GM23248 (cell line): ENCODE measurements around the gene LIPJ. TPM values are rescaled to one million over a fixed set of nuclear protein-coding genes. Genes with fewer than 3 reads are reported as not detected.

Experiments
- DNase-seq: peaks from one replicate; pipeline ENCODE4 v3.0.0-alpha.2; 2015
- H2AFZ ChIP-seq: fragments of 200-600 bp; sonication (generic); 2 replicates; pipeline ENCODE4 v1.6.1; 2016; ENCODE audit warnings: antibody characterized with exemption
- H3F3A ChIP-seq: fragments of 200-600 bp; sonication (generic); 2 replicates; pipeline ENCODE4 v1.6.1; 2016; ENCODE audit warnings: mild to moderate bottlenecking, antibody characterized with exemption, mixed run types; ENCODE audit not compliant: insufficient read depth
- H3K27ac ChIP-seq: fragments of 200-600 bp; sonication (generic); 2 replicates; pipeline ENCODE4 v1.5.1; 2016; ENCODE audit warnings: mild to moderate bottlenecking
- H3K27me3 ChIP-seq: fragments of 200-600 bp; sonication (generic); replicated peaks from 2 replicates; pipeline ENCODE4 v1.6.1; 2016; ENCODE audit warnings: mild to moderate bottlenecking; ENCODE audit not compliant: insufficient read depth
- H3K36me3 ChIP-seq: fragments of 200-600 bp; sonication (generic); 2 replicates; pipeline ENCODE4 v1.6.1; 2016; ENCODE audit warnings: low read depth, mild to moderate bottlenecking
- H3K4me1 ChIP-seq: fragments of 200-600 bp; sonication (generic); 2 replicates; pipeline ENCODE4 v1.6.1; 2016; ENCODE audit warnings: mild to moderate bottlenecking; ENCODE audit not compliant: insufficient read depth
- H3K4me2 ChIP-seq: fragments of 200-600 bp; sonication (generic); one replicate; pipeline ENCODE4 v1.6.1; 2016; ENCODE audit warnings: mild to moderate bottlenecking; ENCODE audit not compliant: unreplicated experiment
- H3K4me3 ChIP-seq: fragments of 200-600 bp; sonication (generic); 2 replicates; pipeline ENCODE4 v1.5.1; 2016; ENCODE audit warnings: mild to moderate bottlenecking
- H3K79me2 ChIP-seq: fragments of 200-600 bp; sonication (generic); 2 replicates; pipeline ENCODE4 v1.6.1; 2016; ENCODE audit warnings: mild to moderate bottlenecking; ENCODE audit not compliant: insufficient read depth
- H3K9ac ChIP-seq: fragments of 200-600 bp; sonication (generic); 2 replicates; pipeline ENCODE4 v1.6.1; 2016; ENCODE audit warnings: mild to moderate bottlenecking
- H3K9me2 ChIP-seq: fragments of 200-600 bp; sonication (generic); 2 replicates; pipeline ENCODE4 v1.6.1; 2016; ENCODE audit warnings: mixed run types, mild to moderate bottlenecking, moderate library complexity; ENCODE audit not compliant: insufficient read depth
- H3K9me3 ChIP-seq: fragments of 200-600 bp; sonication (generic); one replicate; pipeline ENCODE4 v1.6.1; 2017; ENCODE audit warnings: low read depth
- H4K20me1 ChIP-seq: fragments of 200-600 bp; sonication (generic); 2 replicates; pipeline ENCODE4 v1.6.0; 2016; ENCODE audit not compliant: insufficient read depth
- EZH2 ChIP-seq: fragments of 200-600 bp; sonication (generic); IDR thresholded peaks from 2 replicates; pipeline ENCODE4 v1.6.1; 2018; ENCODE audit warnings: antibody characterized with exemption, mild to moderate bottlenecking; ENCODE audit not compliant: insufficient read depth, poor library complexity, severe bottlenecking
- EZH2phosphoT487 ChIP-seq: fragments of 200-600 bp; sonication (generic); IDR thresholded peaks from 2 replicates; pipeline ENCODE4 v1.6.1; 2018; ENCODE audit warnings: antibody characterized with exemption, moderate library complexity, mild to moderate bottlenecking, low read depth; ENCODE audit not compliant: insufficient read depth
- WGBS, 2 experiments: methylation state at CpG; one replicate each; pipeline ENCODE4 v1.1.6; 2015 to 2017; ENCODE audit warnings: low lambda C conversion rate in 2 of 2, low coverage in 1 of 2; ENCODE audit errors: missing lambda C conversion rate in 2 of 2; 5-methylcytosine and 5-hydroxymethylcytosine counted together
- in situ Hi-C: fragments of 300-500 bp; cut with MboI; formaldehyde crosslinking; loops from 2 replicates; pipeline ENCODE4 v1.15.0; 2020
- polyA plus RNA-seq: library from polyadenylated mRNA; unstranded; fragments of >200 nt; fragmentation: Nextera tagmentation; extraction: Ambion mirVana; gene quantifications from 2 replicates; pipeline ENCODE4 v1.2.1, GENCODE V29; 2016
- total RNA-seq: library from RNA; depleted of rRNA; stranded (reverse); fragments of >200 nt; shearing (Covaris generic); gene quantifications from 2 replicates; pipeline ENCODE4 v1.2.3, GENCODE V29; 2014

The LIPJ gene
- total and polyA plus RNA-seq, 2 experiments from 2014 or later: 0.18 TPM; not detected in 1

GRCh38 chr10:88557256-88557655 lies 29.3 kb upstream of the LIPJ start:
- Histone ChIP-seq H3K9me2 (no peaks in the 10 kb centered on the region), H3K4me3 (no peak overlapping the region), H3K4me2 (peak overlapping the region; percentile 43), H3K9ac (no peak overlapping the region), H3F3A (peaks cover 6% of the 10 kb centered on the region; the same call in 1 of the 2 replicates), H3K9me3 (no peaks in the 10 kb centered on the region), H3K4me1 (peaks cover 13% of the 10 kb centered on the region), H3K36me3 (no peaks in the 10 kb centered on the region), H2AFZ (no peak overlapping the region), H4K20me1 (no peaks in the 10 kb centered on the region), H3K79me2 (no peaks in the 10 kb centered on the region), H3K27ac (no peak overlapping the region), H3K27me3 (no peaks in the 10 kb centered on the region)
- TF ChIP-seq EZH2phosphoT487 (no peak), EZH2 (no peak)
- in situ Hi-C loops: loop anchor here (10.0 kb wide), 1 partner anchor 702 kb away; no protein-coding TSS in a partner anchor
- WGBS, 2 experiments: 91 to 96% methylated on average over 1 of the region's 1 CpG
- DNase-seq: no peak

DNA sequence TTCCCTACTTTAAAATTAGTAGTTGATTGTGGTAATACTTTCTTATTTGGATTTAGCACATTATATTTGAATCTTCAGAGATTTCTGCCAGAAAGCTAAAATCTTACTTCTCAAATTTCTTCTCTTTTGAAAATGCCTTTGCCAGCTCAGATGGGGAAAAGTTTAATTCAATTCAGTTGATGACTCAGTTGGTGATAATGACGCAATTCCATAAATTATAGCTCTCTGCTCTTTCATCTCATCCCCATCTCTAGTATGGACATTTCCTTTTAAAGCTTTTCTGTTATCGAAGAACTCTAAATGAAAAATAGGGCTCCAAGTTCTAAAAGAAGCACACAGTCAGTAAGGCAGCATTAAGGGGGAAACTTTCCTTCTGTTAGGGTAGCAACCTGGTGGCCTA lies 28.9 kb upstream of the LIPJ start:
- no peaks in the 10 kb centered on the region for H3K9me2 ChIP-seq
- H4K20me1 ChIP-seq: no peaks in the 10 kb centered on the region
- H3K4me2 ChIP-seq: peak overlapping the region; percentile 43
- no peak overlapping the region for H3K9ac ChIP-seq
- no peak overlapping the region for H3K27ac ChIP-seq
- H3K36me3 ChIP-seq: no peaks in the 10 kb centered on the region
- peak; percentile 68 for DNase-seq
- in situ Hi-C loops: loop anchor here (10.0 kb wide), 1 partner anchor 703 kb away; no protein-coding TSS in a partner anchor
- TF ChIP-seq EZH2 (no peak), EZH2phosphoT487 (no peak)
- peaks cover 13% of the 10 kb centered on the region for H3K4me1 ChIP-seq
- H3F3A ChIP-seq: peaks cover 6% of the 10 kb centered on the region; the same call in 1 of the 2 replicates
- H3K27me3 ChIP-seq: no peaks in the 10 kb centered on the region
- no peaks in the 10 kb centered on the region for H3K79me2 ChIP-seq
- H3K4me3 ChIP-seq: no peak overlapping the region
- no peaks in the 10 kb centered on the region for H3K9me3 ChIP-seq
- H2AFZ ChIP-seq: no peak overlapping the region
- 5 to 12% methylated on average over 2 of the region's 2 CpGs for WGBS, 2 experiments

DNA sequence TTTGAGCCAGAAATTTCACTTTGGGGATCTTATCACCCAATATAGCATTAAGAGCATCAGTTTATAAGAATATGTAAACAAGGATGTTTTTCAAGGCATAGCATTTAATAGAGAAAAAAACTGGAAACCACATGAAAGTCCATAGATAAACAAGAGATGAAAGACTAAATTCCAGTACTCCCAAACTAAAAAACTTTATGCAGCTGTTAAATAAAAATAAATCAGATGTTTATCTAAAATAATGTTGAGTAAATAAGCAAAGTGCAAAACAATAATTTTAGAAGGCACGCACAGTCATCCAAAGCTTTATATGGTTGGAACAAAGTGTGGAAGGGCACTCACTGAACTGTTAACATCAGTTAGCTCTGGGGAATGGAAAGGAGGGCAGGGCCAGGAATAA lies 24.4 kb upstream of the LIPJ start:
- Histone ChIP-seq H3K79me2 (no peaks in the 10 kb centered on the region), H3K4me3 (no peak overlapping the region), H3K9me3 (no peaks in the 10 kb centered on the region), H3K36me3 (no peaks in the 10 kb centered on the region), H2AFZ (no peak overlapping the region), H4K20me1 (no peaks in the 10 kb centered on the region), H3K27me3 (no peaks in the 10 kb centered on the region), H3K27ac (no peak overlapping the region), H3K4me1 (peaks cover 11% of the 10 kb centered on the region), H3K9ac (no peak overlapping the region), H3K9me2 (no peaks in the 10 kb centered on the region), H3K4me2 (no peak overlapping the region), H3F3A (peaks cover 4% of the 10 kb centered on the region; the same call in 1 of the 2 replicates)
- no peak for TF ChIP-seq EZH2
- no peak for TF ChIP-seq EZH2phosphoT487
- 96 to 100% methylated on average over 1 of the region's 1 CpG for WGBS, 2 experiments
- DNase-seq: no peak
- in situ Hi-C loops: no loop called here

DNA sequence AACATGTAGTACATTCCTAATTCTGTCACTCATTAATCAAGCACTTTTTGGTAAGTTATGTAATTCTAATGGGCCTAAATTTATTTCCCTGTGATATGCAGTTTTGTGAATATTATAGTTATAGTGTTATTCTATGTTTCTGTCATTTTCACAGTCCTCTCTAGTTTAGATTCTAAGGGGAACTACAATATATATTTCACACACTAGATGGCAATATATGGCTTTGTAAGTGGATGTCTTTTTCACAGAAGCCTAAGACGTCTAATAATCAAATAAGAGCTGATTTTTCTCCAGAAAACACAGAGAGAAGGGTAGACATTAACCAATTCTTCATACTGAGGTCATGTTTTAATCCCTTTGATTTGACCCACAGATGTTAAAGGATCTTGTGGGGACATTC lies 21.5 kb upstream of the LIPJ start:
- in situ Hi-C loops: no loop called here
- no peaks in the 10 kb centered on the region for H3K9me3 ChIP-seq
- H3K9me2 ChIP-seq: no peaks in the 10 kb centered on the region
- H3K4me2 ChIP-seq: no peak overlapping the region
- H3K27ac ChIP-seq: no peak overlapping the region
- no peaks in the 10 kb centered on the region for H3K79me2 ChIP-seq
- TF ChIP-seq EZH2: no peak
- no peak for TF ChIP-seq EZH2phosphoT487
- no peaks in the 10 kb centered on the region for H3K27me3 ChIP-seq
- peak overlapping the region; percentile 32 for H2AFZ ChIP-seq
- no peaks in the 10 kb centered on the region for H3K36me3 ChIP-seq
- WGBS, 2 experiments: 0 to 2% methylated on average over 1 of the region's 1 CpG
- no peak overlapping the region for H3K9ac ChIP-seq
- H3K4me3 ChIP-seq: no peak overlapping the region
- H3K4me1 ChIP-seq: no peaks in the 10 kb centered on the region
- DNase-seq: peak; percentile 62
- H4K20me1 ChIP-seq: no peaks in the 10 kb centered on the region
- no peaks in the 10 kb centered on the region for H3F3A ChIP-seq

DNA sequence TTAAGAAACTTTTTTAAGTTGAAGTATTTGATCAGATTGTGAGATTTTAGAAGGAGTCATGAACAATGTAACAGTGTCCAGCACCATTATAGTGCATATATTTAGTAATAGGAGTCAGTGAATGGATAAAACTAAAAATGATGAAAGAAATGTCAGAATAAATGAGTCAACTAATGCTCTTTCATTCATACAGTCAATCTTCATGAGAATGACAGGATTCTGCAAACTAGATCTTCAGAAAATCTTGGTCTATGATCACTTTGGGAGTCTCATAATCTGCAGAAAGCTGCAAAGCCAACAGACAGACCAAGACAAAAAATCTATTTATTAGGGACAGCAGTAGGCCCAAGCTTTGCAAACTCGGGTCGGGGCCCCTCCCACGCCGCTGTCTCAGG lies 4.2 kb upstream of the LIPJ start:
- 27 to 30% methylated on average over 4 of the region's 4 CpGs for WGBS, 2 experiments
- Histone ChIP-seq H3K9ac (peak overlapping the region; percentile 86), H3K79me2 (no peaks in the 10 kb centered on the region), H3K9me2 (no peaks in the 10 kb centered on the region), H3K27me3 (no peaks in the 10 kb centered on the region), H3K36me3 (no peaks in the 10 kb centered on the region), H3K27ac (0 out of 2 replicates have a peak overlapping the region, but pooled peaks have one; percentile 65), H3F3A (peaks cover 6% of the 10 kb centered on the region; the same call in 1 of the 2 replicates), H3K4me1 (no peaks in the 10 kb centered on the region), H3K4me2 (peak overlapping the region; percentile 92), H3K4me3 (peak overlapping the region; percentile 81), H4K20me1 (no peaks in the 10 kb centered on the region), H2AFZ (peak overlapping the region; percentile 97), H3K9me3 (no peaks in the 10 kb centered on the region)
- DNase-seq: no peak
- no peak for TF ChIP-seq EZH2
- no peak for TF ChIP-seq EZH2phosphoT487
- in situ Hi-C loops: no loop called here
